ENCODE results near the gene RETREG2.

The RETREG2 gene

DNA sequence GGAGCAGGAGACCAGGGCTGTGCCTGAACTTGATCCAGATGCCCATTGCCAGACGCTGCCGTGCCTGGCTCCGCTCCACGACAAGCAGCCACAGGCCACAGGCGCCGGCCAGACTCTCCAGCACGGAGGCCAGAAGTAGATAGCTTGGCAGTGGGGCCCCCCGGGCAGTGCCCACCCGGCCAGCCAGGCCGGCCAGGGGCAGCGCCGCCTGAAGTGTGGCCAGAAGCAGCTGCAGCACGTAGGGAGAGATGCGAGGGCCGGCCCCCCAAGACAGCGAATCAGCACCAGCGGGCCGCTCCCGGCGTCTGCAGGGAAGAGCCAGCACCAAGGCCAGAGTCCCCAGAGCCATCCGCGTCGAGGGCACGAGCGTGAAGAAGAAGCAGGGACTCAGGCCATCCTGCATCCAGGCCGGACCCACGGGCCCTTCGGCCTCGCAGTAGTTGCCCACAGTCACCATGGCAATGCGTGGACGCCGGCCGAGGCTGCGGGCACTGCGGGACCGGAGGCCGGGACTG is 40.2 kb downstream of the RETREG2 start:
- no peak for DNase-seq

DNA sequence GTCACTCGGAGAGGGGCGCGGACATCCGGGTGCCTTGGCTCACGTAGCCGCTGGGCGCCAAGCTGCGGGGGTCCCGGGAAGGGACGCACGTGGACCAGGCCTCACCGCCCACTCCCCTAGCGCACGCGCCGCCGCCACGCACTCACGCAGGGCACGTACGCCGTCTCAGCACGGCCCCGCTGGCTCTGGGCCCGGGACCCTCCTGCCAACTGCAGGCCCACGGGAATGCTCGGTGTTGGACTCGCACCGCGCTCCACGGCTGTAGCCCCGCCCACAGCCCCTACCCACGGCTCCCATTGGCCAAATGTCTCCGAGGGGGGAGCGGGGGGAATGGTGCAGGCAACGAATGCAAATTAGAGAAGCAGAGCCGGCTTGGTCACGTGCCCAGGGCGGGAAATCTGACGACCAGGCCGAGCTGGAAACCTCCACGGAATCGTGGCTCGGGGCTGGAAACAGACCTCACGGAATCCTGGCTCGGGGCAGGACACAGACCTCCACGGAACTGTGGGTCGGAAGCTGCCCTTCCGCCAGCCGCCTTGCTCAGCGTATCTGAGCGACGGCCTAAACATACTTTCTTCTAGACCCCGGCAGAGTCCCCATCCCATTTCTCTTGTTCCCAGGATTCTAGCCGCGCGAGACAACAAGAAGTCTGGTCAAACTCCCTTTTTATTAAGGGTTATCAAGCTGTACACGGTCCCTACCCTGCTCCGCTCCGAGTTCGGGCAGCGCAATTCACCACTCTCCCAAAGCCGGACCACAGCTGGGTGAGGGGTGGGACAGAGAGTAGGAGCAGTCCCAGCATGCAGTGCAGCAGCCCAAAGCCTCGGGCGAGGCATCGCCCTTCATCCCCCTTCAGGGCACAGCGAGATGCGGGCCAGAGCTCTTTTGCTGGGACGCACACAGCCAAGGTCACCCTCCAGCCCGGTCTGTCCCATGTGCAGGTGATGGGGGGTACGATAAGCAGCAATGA is 40.9 kb downstream of the RETREG2 start, which contains the start of gene ABCB6:
ABCB6 (minus strand) TSS at position 227 of the 970 bp plus-strand sequence. CDS start 285 bp downstream, outside the sequence.
- peak; percentile 95 for DNase-seq

DNA sequence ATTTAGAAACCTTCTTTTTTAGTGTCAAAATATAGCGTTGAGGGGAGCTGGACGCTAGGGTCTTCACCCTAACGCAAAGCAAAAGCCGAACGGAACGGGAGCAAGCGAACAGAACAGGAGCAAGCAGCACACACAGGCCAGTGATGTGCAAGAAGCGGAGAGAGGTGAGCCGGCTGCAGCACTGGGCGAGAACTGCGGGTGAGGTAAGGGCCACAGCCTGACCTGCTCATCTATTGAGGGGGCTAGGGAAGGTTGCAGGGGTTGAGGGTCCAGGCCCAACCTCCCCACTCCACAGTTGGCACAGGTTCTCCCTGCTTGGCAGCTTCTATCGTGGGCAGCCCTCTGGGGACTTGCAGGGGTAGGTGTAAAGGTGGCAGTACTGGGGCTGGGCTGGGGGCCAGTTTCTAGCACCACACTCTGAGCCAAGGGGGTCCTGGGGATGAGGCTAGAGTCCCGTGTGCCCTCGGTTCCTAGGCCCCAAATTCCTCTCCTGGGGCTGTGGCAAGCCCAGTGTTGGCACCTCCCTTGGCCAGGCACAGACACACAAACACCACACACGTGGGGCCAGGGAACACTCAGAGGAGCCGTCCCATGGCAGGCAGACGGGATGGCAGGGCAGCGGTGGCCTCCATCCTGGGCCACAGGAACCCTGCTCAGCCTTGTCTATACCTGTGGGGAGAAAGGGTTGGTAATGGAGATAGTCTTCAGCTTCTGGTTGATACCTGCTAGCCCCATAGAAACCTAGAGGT is 41.9 kb downstream of the RETREG2 start:
- DNase-seq: no peak

DNA sequence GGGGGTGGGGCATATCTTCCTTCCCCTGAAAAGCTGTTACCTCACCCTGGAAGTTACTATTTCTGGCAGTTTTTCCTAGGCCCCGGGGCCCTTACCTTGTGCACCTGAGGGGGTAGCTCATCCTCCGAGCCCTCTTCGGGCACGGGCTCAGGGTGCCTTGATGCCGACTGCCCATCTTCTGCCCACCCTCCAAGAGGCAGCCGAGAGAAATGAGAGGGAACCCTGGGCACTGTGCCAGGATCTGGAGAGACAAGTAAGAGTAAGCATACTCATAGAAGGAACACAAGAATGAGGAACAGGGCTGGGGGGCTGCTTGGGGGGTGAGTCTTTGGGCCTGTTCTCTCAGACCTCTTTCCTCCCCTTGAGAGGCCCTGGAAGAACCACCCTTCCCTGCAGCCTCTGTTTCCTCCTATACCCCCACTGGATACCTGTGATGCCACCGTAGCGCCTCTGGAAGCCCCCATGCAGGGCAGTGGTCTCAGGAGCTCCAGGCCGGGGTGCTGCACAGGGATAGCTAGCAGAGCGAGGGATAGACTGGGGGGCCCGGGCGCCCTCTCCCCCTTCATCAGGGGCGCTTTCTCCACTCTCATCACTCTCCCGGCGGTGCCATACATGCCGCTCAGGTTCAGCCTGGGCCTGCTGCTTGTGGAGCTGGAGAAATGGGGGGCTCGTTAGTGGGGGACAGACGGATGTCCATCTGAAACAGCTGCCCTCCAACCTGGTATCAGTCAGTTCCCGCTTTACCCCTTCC is 42.8 kb downstream of the RETREG2 start:
- DNase-seq: no peak

DNA sequence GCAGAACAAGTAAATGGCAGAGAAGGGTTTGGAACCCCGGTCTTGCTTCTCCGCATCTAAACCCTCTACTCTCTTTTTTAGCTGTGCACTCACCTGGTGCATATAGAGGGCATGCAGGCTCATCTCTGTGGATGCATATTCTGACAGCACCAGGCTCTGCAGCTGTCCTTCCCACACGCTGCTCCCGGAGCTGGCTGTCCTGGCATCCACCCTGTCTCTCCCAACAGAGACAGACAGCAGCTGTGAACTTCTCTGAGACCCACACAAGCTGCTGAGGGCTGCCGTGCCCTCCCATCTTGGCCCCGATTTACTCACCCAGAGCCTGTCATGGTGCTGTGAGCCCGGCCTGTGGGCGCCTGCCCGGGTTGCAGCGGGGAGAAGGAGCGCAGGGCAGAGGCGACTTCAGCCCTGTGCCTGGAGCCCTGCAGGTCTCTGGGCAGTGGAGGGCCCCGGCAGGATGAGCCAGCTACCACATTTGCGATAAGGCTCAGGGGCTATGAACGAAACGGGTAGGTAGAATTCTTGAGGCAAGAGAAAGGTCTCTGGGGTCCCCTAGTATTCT is 44.0 kb downstream of the RETREG2 start:
- no peak for DNase-seq

DNA sequence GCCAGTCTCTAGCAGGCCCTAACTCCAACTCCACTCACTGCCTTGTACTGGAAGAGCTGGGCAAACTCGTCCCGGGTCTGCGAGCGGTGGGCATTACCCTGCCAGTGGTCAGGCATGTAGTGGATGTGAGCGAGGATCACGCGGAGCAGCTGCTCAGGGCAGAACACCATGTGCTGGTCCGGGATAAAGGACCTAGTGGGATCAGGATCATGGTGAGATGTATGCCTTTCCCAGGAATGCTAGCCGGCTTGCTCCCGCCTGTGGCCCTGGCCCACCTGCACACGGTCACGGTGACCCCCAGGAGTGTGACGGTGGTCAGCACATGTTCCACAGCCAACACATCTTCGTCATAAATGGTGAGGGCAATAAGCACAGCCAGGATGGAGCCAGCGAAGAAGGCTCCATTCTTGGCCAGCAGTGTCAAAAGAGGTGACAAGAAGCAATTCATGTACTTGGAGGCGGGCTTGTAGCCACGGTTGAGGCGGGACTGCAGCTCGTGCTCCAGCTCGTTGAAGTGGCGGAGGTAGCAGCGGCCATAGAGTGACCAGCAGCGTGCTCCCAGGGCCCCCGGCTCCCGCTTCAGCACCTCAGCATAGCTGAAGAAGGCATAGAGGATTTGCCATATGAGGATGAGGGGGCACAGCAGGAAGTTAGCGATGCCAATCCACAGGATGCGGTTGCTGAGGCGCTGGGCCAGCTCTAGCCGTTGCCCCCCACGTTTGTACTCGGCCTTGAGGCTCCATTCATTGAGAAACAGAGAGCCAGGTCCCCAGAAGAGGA is 45.9 kb downstream of the RETREG2 start:
- DNase-seq: no peak

DNA sequence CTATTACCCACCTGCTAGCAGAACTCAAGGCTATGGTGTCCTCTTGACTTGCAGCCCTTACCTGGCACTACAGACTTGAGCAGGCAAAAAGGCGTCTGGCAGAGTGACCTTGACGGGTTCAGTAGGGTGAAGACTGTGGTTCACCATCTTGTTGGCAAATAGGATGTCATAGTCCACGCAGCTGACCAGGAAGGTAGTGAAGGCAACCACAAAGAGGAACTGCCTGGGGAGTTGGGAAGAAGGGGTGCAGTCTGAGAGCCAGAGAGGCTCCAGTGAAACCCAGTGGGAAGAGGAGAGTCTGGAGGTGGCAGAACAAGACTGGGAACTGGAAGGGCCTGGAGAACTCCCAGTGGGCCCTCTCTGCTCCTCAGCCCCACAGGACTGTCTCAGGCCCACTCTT is 47.3 kb downstream of the RETREG2 start:
- DNase-seq: no peak

DNA sequence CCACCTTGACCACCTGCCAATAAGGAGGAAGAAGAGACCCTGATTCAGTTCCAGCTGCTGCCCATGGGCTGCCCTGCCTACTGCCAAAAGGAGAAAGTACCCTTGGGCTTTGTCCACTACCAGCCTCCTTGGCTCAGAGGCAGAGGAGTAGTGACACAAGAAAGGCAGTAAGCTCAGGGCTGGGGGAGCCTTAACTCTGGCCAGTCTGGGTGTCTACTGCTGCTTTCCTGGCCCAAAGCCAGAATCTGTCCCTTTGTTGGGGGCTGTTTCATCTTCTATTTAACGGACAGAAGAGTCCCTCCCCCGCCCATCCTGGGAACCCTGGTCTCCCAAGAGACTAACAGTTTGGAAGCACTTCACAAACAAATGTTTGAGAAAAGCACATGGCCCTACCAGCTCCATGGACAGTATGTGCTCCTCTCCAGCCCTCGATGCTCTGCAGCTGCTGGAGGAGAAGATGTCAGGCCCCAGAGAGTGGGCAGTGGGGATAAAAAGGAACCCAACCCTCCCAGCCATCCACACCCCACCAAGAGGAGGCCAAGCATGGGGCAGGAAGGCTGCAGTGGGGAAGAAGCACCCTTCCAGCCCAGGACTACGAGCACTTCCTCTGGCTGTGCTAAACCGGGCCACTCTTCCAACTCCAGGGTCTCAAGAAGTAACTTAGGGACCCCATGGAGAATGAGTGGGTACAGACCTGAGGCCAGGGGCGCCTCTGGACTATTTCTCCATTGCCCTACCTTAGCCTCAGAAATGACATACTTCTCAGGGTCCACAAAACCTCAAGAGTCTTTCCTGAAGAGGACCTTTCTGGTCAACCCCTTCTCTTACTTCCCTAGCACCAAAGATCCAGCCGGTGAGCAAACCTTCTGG is 50.2 kb downstream of the RETREG2 start:
- DNase-seq: no peak

DNA sequence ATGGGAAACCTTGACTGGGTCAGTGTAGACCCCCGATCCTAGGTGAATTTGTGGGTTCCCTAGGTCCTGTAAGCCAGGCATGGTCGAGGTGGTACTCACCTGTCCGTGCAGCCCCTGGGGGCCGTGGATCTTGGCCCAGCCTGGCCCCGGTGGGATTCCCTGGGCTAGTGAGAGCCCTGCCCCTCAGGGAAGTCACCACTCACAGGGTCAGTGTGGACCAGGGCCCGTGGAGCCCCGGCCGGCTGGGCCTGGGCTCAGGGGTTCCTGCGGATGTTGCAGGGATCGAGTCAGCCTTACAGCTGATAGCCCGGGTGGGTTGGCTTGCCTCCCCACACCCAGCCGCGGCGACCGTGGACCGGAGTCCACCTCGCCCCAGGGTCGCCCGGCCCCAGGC is 50.8 kb downstream of the RETREG2 start:
- DNase-seq: no peak

DNA sequence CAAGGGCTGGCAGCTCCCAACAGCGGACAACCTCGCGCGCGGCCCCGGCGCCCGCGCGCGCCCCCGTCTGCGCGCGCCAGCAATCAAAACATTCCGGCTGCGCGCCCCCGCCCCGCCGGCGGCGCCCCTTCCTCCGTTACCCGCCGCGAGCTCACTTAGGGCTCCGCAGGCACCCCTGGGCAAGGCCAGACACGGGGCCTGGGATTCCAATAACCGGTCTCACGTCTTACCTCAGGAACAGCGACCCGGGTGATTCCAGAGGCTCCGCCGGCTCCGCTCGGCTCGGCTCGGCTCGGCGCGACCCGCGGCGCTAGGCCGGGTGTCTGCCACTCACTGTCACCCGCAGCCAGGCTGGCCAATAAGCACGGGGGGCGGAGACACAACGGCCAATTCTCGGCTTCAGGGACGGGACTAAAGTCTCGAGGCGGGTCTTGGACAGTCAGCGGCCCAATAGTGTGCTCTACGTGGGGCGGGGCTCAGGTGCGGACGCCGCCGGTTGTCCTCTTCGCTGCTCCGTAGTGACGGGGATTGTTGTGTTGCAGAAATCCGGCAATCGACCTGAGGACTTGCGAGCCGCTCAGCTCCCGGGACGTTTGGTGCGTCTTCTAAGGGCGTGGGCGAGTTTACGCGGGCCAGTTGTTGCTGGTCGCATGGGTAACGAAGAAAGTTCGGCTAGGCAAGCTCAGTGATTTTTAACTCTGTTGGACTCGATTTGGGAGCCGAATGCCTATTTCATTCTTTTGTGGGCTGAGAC is 51.4 kb downstream of the RETREG2 start, which contains the start of the genes ANKZF1 and ATG9A:
ANKZF1 (plus strand) TSS at position 502 of the 754 bp plus-strand sequence. CDS start 452 bp downstream, outside the sequence.
ATG9A (minus strand) TSS at position 332 of the 754 bp plus-strand sequence. CDS start 1,612 bp downstream, outside the sequence.
- peak; percentile 96 for DNase-seq

DNA sequence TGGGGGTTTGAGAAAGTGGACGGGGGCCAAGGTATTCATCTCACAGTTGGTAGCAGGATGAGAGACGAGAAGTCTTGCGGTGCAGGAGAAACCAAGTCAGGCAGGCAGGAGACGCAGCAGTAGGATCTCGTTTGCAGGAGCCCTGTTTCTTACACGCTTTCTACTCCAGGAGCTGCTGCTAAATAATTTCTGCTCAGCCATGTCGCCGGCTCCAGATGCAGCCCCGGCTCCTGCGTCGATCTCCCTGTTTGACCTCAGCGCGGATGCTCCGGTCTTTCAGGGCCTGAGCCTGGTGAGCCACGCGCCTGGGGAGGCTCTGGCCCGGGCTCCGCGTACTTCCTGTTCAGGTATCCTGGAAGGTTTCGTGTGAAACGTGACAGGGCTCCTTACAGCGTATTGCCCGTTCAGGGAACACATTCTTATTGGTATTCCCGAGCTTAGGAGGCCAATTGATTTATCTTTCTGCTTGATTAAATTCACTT is 52.0 kb downstream of the RETREG2 start:
- no peak for DNase-seq

DNA sequence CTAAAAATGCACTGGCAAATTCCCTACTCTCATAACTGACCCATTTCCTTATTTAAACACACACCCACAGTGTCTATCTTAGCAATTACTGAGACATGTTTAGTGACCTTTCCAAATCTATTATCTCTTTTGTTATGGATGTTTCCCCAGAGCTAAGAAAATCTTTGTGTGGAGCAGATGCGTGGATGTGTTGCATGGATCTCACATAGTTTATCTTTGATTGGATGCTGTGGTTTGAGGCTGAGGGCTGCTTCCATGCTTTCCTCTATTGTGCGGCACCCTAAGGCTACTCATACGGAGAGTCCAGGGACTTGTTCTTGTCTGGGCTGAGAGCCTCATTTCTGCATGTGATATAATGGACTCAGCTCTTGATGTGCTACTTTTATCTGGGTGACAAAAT is 56.3 kb downstream of the RETREG2 start:
- DNase-seq: no peak

Data from NCI-H1048 (cell line).